Upper lobe of left lung (tissue), 4 donors: ENCODE results near the gene MYLK.

Experiments
- EP300 ChIP-seq, 4 donors: sonication (generic); formaldehyde crosslinking; IDR thresholded peaks; one replicate each; pipeline ENCODE4 v1.5.1; 2017; ENCODE audit warnings: antibody characterized with exemption in 4 of 4, control low read depth in 2 of 4
- POLR2A ChIP-seq, 4 donors: fragments of 450-650 bp; IDR thresholded peaks; one replicate each; pipeline ENCODE4 v1.5.1; 2016 to 2017; ENCODE audit warnings: antibody characterized with exemption in 4 of 4, mild to moderate bottlenecking in 2 of 4
- POLR2AphosphoS5 ChIP-seq, 2 donors: sonication (generic); formaldehyde crosslinking; IDR thresholded peaks; one replicate each; pipeline ENCODE4 v1.5.1; 2017; ENCODE audit warnings: antibody characterized with exemption in 2 of 2
- TF ChIP-seq, protein P1 (sequence below), 6 experiments: fragments of 450-650 bp in 4 of 6; fragments of 200-600 bp in 2 of 6; sonication (generic) in 2 of 6; IDR thresholded peaks; one replicate each; pipeline ENCODE4 v1.5.1; 2016 to 2019; ENCODE audit warnings: antibody characterized with exemption in 6 of 6

DNA sequence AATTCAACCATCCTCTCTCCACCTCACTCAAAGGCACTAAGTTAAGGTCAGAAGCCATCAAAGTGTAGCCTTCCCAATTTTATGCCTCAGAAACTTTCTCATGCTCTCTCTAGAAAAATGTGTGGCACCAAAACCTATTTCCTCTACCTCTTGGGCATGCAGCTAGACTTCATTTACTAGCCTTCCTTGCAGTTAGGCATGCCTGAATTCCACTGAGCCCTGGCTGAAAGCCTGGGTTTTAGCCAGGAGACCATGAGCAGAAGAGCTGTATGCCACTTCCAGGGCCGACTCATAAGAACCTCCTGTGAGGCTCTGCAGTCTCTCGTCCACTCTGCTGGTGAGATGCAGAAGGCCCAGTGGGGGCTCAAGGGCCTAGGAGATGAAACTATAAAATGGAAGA, 145.0 kb downstream of the MYLK start:
- TF ChIP-seq POLR2AphosphoS5 (IDR thresholded peaks at IDR 0.05) (no peak), POLR2A (IDR thresholded peaks at IDR 0.05) (no peak), EP300 (IDR thresholded peaks at IDR 0.05) (no peak)
- TF ChIP-seq, protein P1, sequence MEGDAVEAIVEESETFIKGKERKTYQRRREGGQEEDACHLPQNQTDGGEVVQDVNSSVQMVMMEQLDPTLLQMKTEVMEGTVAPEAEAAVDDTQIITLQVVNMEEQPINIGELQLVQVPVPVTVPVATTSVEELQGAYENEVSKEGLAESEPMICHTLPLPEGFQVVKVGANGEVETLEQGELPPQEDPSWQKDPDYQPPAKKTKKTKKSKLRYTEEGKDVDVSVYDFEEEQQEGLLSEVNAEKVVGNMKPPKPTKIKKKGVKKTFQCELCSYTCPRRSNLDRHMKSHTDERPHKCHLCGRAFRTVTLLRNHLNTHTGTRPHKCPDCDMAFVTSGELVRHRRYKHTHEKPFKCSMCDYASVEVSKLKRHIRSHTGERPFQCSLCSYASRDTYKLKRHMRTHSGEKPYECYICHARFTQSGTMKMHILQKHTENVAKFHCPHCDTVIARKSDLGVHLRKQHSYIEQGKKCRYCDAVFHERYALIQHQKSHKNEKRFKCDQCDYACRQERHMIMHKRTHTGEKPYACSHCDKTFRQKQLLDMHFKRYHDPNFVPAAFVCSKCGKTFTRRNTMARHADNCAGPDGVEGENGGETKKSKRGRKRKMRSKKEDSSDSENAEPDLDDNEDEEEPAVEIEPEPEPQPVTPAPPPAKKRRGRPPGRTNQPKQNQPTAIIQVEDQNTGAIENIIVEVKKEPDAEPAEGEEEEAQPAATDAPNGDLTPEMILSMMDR (IDR thresholded peaks at IDR 0.05): no peak
